Retinal pigment epithelial cell (primary cell): ENCODE measurements around the gene UGT1A4.

Source experiments
- DNase-seq: peaks from one replicate; pipeline ENCODE4 v3.0.0-alpha.2; 2010; ENCODE audit warnings: low read depth
- H3K4me3 ChIP-seq: 2 replicates; pipeline ENCODE4 v1.5.1; 2011; ENCODE audit warnings: mild to moderate bottlenecking, low read length, control low read depth, moderate library complexity
- TF ChIP-seq, protein P1 (sequence below): conservative IDR thresholded peaks from 2 replicates; pipeline ENCODE4 v1.5.1; 2011; ENCODE audit warnings: low read depth, low read length, control low read depth, inconsistent platforms

Gene UGT1A4

GRCh38 chr2:233822101-233822771 is 103.7 kb downstream of the UGT1A4 start:
- no peak overlapping the region for H3K4me3 ChIP-seq
- DNase-seq = no peak
- TF ChIP-seq, protein P1, sequence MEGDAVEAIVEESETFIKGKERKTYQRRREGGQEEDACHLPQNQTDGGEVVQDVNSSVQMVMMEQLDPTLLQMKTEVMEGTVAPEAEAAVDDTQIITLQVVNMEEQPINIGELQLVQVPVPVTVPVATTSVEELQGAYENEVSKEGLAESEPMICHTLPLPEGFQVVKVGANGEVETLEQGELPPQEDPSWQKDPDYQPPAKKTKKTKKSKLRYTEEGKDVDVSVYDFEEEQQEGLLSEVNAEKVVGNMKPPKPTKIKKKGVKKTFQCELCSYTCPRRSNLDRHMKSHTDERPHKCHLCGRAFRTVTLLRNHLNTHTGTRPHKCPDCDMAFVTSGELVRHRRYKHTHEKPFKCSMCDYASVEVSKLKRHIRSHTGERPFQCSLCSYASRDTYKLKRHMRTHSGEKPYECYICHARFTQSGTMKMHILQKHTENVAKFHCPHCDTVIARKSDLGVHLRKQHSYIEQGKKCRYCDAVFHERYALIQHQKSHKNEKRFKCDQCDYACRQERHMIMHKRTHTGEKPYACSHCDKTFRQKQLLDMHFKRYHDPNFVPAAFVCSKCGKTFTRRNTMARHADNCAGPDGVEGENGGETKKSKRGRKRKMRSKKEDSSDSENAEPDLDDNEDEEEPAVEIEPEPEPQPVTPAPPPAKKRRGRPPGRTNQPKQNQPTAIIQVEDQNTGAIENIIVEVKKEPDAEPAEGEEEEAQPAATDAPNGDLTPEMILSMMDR = no peak
